Measurements from ENCODE around the gene ZNF320. TPM values are rescaled to one million over a fixed set of nuclear protein-coding genes. Genes with fewer than 3 reads are reported as not detected.

ZNF320 gene
- 23.7 to 25.4 TPM (median 23.8 TPM) in 3 replicates for total RNA-seq (2021)
- Bru-seq, nascent RNA, result percentile 95 among the genes with signal in this experiment
- long read RNA-seq, experiment 1, partial matches to known transcripts, result 7 of 54 reads
- long read RNA-seq, experiment 1, other reads (novel, unspliced or antisense), result 43 of 54 reads
- long read RNA-seq, experiment 2, partial matches to known transcripts, result 2 of 22 reads
- long read RNA-seq, experiment 2, other reads (novel, unspliced or antisense), result 20 of 22 reads
- long read RNA-seq, experiment 3, partial matches to known transcripts, result 0 of 5 reads
- long read RNA-seq, experiment 3, other reads (novel, unspliced or antisense), result 5 of 5 reads

- peak within 1 kb of the TSS; percentile 90 for H3K4me3 Mint-ChIP-seq
- TF ChIP-seq ESRRA (CRISPR knock-in tag; IDR thresholded peaks at IDR 0.05; ENCODE audit: borderline replicate concordance) (peak; percentile 56; the same call in 1 of the 2 replicates), TEAD1 (CRISPR knock-in tag; IDR thresholded peaks at IDR 0.05) (peak; percentile 61; the same call in 1 of the 2 replicates), ELF4 (CRISPR knock-in tag; IDR thresholded peaks at IDR 0.05; ENCODE audit: low read depth) (no peak), FOXK1 (CRISPR knock-in tag; IDR thresholded peaks at IDR 0.05) (no peak), JUN (CRISPR knock-in tag; IDR thresholded peaks at IDR 0.05) (0 out of 2 replicates have a peak, but pooled peaks have one; percentile 40), CREB1 (CRISPR knock-in tag; IDR thresholded peaks at IDR 0.05) (no peak), STAT6 (CRISPR knock-in tag; conservative IDR thresholded peaks at IDR 0.05; ENCODE audit: low read depth) (no peak), ZNF263 (CRISPR knock-in tag; IDR thresholded peaks at IDR 0.05; ENCODE audit: low read depth) (no peak), MYBL2 (CRISPR knock-in tag; IDR thresholded peaks at IDR 0.05) (peak; percentile 35; the same call in 1 of the 2 replicates), MAX (CRISPR knock-in tag; IDR thresholded peaks at IDR 0.05) (peak; percentile 26; the same call in 1 of the 2 replicates), NR2C2 (CRISPR knock-in tag; IDR thresholded peaks at IDR 0.05) (no peak), SP1 (CRISPR knock-in tag; conservative IDR thresholded peaks at IDR 0.05) (peak; percentile 78), ARID4B (CRISPR knock-in tag; IDR thresholded peaks at IDR 0.05; ENCODE audit: borderline replicate concordance) (peak; percentile 63; the same call in 1 of the 2 replicates), ZNF232 (CRISPR knock-in tag; IDR thresholded peaks at IDR 0.05) (no peak), JAZF1 (CRISPR knock-in tag; IDR thresholded peaks at IDR 0.05) (no peak), E2F5 (CRISPR knock-in tag; IDR thresholded peaks at IDR 0.05) (no peak)
- TF ChIP-seq, protein P1, sequence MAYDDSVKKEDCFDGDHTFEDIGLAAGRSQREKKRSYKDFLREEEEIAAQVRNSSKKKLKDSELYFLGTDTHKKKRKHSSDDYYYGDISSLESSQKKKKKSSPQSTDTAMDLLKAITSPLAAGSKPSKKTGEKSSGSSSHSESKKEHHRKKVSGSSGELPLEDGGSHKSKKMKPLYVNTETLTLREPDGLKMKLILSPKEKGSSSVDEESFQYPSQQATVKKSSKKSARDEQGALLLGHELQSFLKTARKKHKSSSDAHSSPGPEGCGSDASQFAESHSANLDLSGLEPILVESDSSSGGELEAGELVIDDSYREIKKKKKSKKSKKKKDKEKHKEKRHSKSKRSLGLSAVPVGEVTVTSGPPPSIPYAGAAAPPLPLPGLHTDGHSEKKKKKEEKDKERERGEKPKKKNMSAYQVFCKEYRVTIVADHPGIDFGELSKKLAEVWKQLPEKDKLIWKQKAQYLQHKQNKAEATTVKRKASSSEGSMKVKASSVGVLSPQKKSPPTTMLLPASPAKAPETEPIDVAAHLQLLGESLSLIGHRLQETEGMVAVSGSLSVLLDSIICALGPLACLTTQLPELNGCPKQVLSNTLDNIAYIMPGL (CRISPR knock-in tag; IDR thresholded peaks at IDR 0.05), result 0 out of 2 replicates have a peak, but pooled peaks have one; percentile 7
- TF ChIP-seq, protein P2, sequence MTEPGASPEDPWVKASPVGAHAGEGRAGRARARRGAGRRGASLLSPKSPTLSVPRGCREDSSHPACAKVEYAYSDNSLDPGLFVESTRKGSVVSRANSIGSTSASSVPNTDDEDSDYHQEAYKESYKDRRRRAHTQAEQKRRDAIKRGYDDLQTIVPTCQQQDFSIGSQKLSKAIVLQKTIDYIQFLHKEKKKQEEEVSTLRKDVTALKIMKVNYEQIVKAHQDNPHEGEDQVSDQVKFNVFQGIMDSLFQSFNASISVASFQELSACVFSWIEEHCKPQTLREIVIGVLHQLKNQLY (CRISPR knock-in tag; IDR thresholded peaks at IDR 0.05), result no peak
- TF ChIP-seq, protein P3, sequence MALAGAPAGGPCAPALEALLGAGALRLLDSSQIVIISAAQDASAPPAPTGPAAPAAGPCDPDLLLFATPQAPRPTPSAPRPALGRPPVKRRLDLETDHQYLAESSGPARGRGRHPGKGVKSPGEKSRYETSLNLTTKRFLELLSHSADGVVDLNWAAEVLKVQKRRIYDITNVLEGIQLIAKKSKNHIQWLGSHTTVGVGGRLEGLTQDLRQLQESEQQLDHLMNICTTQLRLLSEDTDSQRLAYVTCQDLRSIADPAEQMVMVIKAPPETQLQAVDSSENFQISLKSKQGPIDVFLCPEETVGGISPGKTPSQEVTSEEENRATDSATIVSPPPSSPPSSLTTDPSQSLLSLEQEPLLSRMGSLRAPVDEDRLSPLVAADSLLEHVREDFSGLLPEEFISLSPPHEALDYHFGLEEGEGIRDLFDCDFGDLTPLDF (CRISPR knock-in tag; IDR thresholded peaks at IDR 0.05), result no peak
- TF ChIP-seq, protein P4, sequence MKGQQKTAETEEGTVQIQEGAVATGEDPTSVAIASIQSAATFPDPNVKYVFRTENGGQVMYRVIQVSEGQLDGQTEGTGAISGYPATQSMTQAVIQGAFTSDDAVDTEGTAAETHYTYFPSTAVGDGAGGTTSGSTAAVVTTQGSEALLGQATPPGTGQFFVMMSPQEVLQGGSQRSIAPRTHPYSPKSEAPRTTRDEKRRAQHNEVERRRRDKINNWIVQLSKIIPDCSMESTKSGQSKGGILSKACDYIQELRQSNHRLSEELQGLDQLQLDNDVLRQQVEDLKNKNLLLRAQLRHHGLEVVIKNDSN (CRISPR knock-in tag; IDR thresholded peaks at IDR 0.05), result no peak
These were observed at the start of gene ZNF320 for GRCh38 chr19:52897138-52897935. Gene ZNF320 (minus strand): TSS chr19:52897635. CDS start chr19:52890255, 7,380 bp downstream.

More at GRCh38 chr19:52897138-52897935, at the start of gene ZNF320:
- peaks cover 29% of the 10 kb centered on the region for H3K4me1 Mint-ChIP-seq
- peaks cover 23% of the 10 kb centered on the region for H3K36me3 Mint-ChIP-seq
- DNase-seq (ENCODE audit: low spot score) (peak; percentile 99), ATAC-seq (peak; percentile 99)
- H3K9me3 Mint-ChIP-seq, result no peaks in the 10 kb centered on the region
- POLR2A ChIA-PET, result no interaction called here
- CTCF ChIA-PET, result interaction anchor here (0.7 to 2.6 kb wide), 8 partner anchors 49 to 194 kb away, joined by 3 to 7 read pairs (median 4); partner anchors contain the start of gene ZNF816
- H3K27ac Mint-ChIP-seq, result peak within 1 kb of the TSS; percentile 99
- H3K27me3 Mint-ChIP-seq (ENCODE audit: low read depth), result no peaks in the 10 kb centered on the region
